NCI-H128 (cell line): Measurements from ENCODE around the gene PCNT.
"Not testable (repeated sequence)": the region's sequence is repeated elsewhere in the genome, so short reads cannot be mapped to it uniquely, and the experiment has no call there.

Experiments used
- DNase-seq: peaks from one replicate; lab custom pipeline; 2025; ENCODE audit not compliant: unreplicated experiment; lab: John Stamatoyannopoulos, UW

PCNT gene

GRCh38 chr21:46425041-46425440, 101.1 kb downstream of the PCNT start:
- no peak for DNase-seq

GRCh38 chr21:46425571-46425970, 101.6 kb downstream of the PCNT start:
- no peak for DNase-seq

GRCh38 chr21:46426313-46427046, 102.5 kb downstream of the PCNT start:
- no peak for DNase-seq

- DNase-seq = no peak
These were observed 103.6 kb downstream of the PCNT start for GRCh38 chr21:46427516-46427915.

- no peak for DNase-seq
These were observed 104.3 kb downstream of the PCNT start for GRCh38 chr21:46428286-46428685.

GRCh38 chr21:46428987-46429710, 105.2 kb downstream of the PCNT start:
- no peak for DNase-seq

GRCh38 chr21:46429754-46430681, 106.1 kb downstream of the PCNT start:
- DNase-seq = no peak

GRCh38 chr21:46431448-46431847, 107.5 kb downstream of the PCNT start:
- no peak for DNase-seq

GRCh38 chr21:46431884-46432488, 108.0 kb downstream of the PCNT start:
- DNase-seq = no peak

- not testable (repeated sequence) for DNase-seq
These were observed 109.2 kb downstream of the PCNT start for GRCh38 chr21:46433116-46433515.

GRCh38 chr21:46434322-46434958, 110.5 kb downstream of the PCNT start:
- no peak for DNase-seq

GRCh38 chr21:46435786-46436227, 111.9 kb downstream of the PCNT start:
- no peak for DNase-seq

GRCh38 chr21:46436621-46437020, 112.7 kb downstream of the PCNT start:
- DNase-seq = no peak

- DNase-seq = no peak
These were observed 113.1 kb downstream of the PCNT start for GRCh38 chr21:46437096-46437498.

GRCh38 chr21:46437511-46437910, 113.6 kb downstream of the PCNT start:
- no peak for DNase-seq

- no peak for DNase-seq
These were observed 114.3 kb downstream of the PCNT start for GRCh38 chr21:46438241-46438640.

- no peak for DNase-seq
These were observed 116.0 kb downstream of the PCNT start for GRCh38 chr21:46439906-46440305.

GRCh38 chr21:46441331-46441730, 117.4 kb downstream of the PCNT start:
- no peak for DNase-seq

GRCh38 chr21:46441961-46442498, 118.1 kb downstream of the PCNT start:
- no peak for DNase-seq

- no peak for DNase-seq
These were observed 119.0 kb downstream of the PCNT start for GRCh38 chr21:46442938-46443337.
